ENCODE results near the gene BICRA.

DNA sequence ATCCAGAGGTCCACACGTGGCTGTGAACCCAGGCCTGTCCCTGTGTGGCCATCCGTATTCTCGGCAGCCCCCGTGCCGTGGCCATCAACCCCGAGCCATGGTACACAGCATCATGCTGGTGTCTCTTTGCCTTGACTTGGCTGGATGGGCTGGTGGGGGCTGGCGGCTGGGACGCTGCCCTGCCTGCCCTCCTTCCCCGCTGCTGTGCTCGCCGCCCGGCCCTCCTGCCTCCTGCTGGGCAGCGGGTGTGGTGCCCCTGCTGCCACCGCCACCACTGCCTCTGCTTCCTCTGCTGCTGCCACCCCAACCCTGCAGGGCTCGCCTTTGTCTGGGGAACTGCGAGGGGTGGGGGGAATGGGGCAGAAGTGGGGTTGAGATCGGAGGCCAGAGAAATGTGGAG lies 84.6 kb downstream of the BICRA start:
- TF ChIP-seq ZNF70 (CRISPR knock-in tag; IDR thresholded peaks at IDR 0.05): no peak
- no peak for TF ChIP-seq BACH2 (CRISPR knock-in tag; IDR thresholded peaks at IDR 0.05; ENCODE audit: borderline replicate concordance)
- no peak for TF ChIP-seq ARNTL (CRISPR knock-in tag; IDR thresholded peaks at IDR 0.05; ENCODE audit: borderline replicate concordance, low read depth)
- TF ChIP-seq ISL1 (CRISPR knock-in tag; IDR thresholded peaks at IDR 0.05): no peak
- no peak for TF ChIP-seq ZFP3 (CRISPR knock-in tag; IDR thresholded peaks at IDR 0.05)

Data from SK-N-SH treated with all-trans-retinoic acid at 6 μM for 48 hours (cell line).